ENCODE measurements around the gene SLC25A36.
"Not testable (repeated sequence)": the region's sequence is repeated elsewhere in the genome, so short reads cannot be mapped to it uniquely, and the experiment has no call there.

Gene SLC25A36

GRCh38 chr3:141011997-141012262 lies 70.3 kb downstream of the SLC25A36 start:
- H3F3A ChIP-seq (ENCODE audit: insufficient read depth, low read length) = no peaks in the 10 kb centered on the region
- no peak overlapping the region for H3K4me3 ChIP-seq (ENCODE audit: low read depth, low read length, poor library complexity, severe bottlenecking)
- H3K9me2 ChIP-seq (ENCODE audit: low read depth, low read length) = no peaks in the 10 kb centered on the region
- no peak overlapping the region for H3K27ac ChIP-seq (ENCODE audit: low read depth, low read length, poor library complexity, severe bottlenecking)
- no peak for TF ChIP-seq EZH2 (IDR thresholded peaks at IDR 0.05; ENCODE audit: borderline replicate concordance, low read length)
- TF ChIP-seq CTCF (IDR thresholded peaks at IDR 0.05; ENCODE audit: low read length) = no peak
- H2AFZ ChIP-seq (ENCODE audit: low read length) = no peak overlapping the region
- no peak overlapping the region for H3K9ac ChIP-seq (ENCODE audit: low read length)
- H3K27me3 ChIP-seq (ENCODE audit: insufficient read depth, low read length) = no peaks in the 10 kb centered on the region; the same call in 1 of the 2 replicates
- H3K9me3 ChIP-seq (ENCODE audit: low read length) = no peaks in the 10 kb centered on the region
- H4K20me1 ChIP-seq (ENCODE audit: insufficient read depth, low read length) = no peaks in the 10 kb centered on the region
- no peaks in the 10 kb centered on the region for H3K36me3 ChIP-seq (ENCODE audit: insufficient read depth, low read length)
- no peaks in the 10 kb centered on the region for H3K4me1 ChIP-seq (ENCODE audit: insufficient read depth, low read length, severe bottlenecking)
- H3K79me2 ChIP-seq (ENCODE audit: insufficient read depth, low read length) = no peaks in the 10 kb centered on the region
- H3K4me2 ChIP-seq (ENCODE audit: low read length) = no peak overlapping the region

- H3K4me3 ChIP-seq (ENCODE audit: low read depth, low read length, poor library complexity, severe bottlenecking) = no peak overlapping the region
- H3K79me2 ChIP-seq (ENCODE audit: insufficient read depth, low read length) = no peaks in the 10 kb centered on the region
- H3K4me1 ChIP-seq (ENCODE audit: insufficient read depth, low read length, severe bottlenecking) = no peaks in the 10 kb centered on the region
- H3K4me2 ChIP-seq (ENCODE audit: low read length) = no peak overlapping the region
- H3K9me3 ChIP-seq (ENCODE audit: low read length) = no peaks in the 10 kb centered on the region
- H3K9ac ChIP-seq (ENCODE audit: low read length) = no peak overlapping the region
- no peaks in the 10 kb centered on the region for H3K27me3 ChIP-seq (ENCODE audit: insufficient read depth, low read length)
- no peaks in the 10 kb centered on the region for H3F3A ChIP-seq (ENCODE audit: insufficient read depth, low read length)
- TF ChIP-seq CTCF (IDR thresholded peaks at IDR 0.05; ENCODE audit: low read length) = no peak
- no peak for TF ChIP-seq EZH2 (IDR thresholded peaks at IDR 0.05; ENCODE audit: borderline replicate concordance, low read length)
- H4K20me1 ChIP-seq (ENCODE audit: insufficient read depth, low read length) = no peaks in the 10 kb centered on the region
- H2AFZ ChIP-seq (ENCODE audit: low read length) = no peak overlapping the region
- no peak overlapping the region for H3K27ac ChIP-seq (ENCODE audit: low read depth, low read length, poor library complexity, severe bottlenecking)
- H3K36me3 ChIP-seq (ENCODE audit: insufficient read depth, low read length) = no peaks in the 10 kb centered on the region
- H3K9me2 ChIP-seq (ENCODE audit: low read depth, low read length) = no peaks in the 10 kb centered on the region
These were observed 70.9 kb downstream of the SLC25A36 start for GRCh38 chr3:141012571-141012970.

GRCh38 chr3:141015481-141015880 lies 73.8 kb downstream of the SLC25A36 start:
- Histone ChIP-seq H3K9me2 (ENCODE audit: low read depth, low read length) (no peaks in the 10 kb centered on the region), H3F3A (ENCODE audit: insufficient read depth, low read length) (no peaks in the 10 kb centered on the region), H3K4me1 (ENCODE audit: insufficient read depth, low read length, severe bottlenecking) (no peaks in the 10 kb centered on the region), H4K20me1 (ENCODE audit: insufficient read depth, low read length) (no peaks in the 10 kb centered on the region), H3K9me3 (ENCODE audit: low read length) (no peaks in the 10 kb centered on the region), H3K27me3 (ENCODE audit: insufficient read depth, low read length) (no peaks in the 10 kb centered on the region), H3K36me3 (ENCODE audit: insufficient read depth, low read length) (no peaks in the 10 kb centered on the region), H3K9ac (ENCODE audit: low read length) (no peak overlapping the region), H3K4me2 (ENCODE audit: low read length) (no peak overlapping the region), H3K27ac (ENCODE audit: low read depth, low read length, poor library complexity, severe bottlenecking) (no peak overlapping the region), H3K79me2 (ENCODE audit: insufficient read depth, low read length) (no peaks in the 10 kb centered on the region), H2AFZ (ENCODE audit: low read length) (no peak overlapping the region), H3K4me3 (ENCODE audit: low read depth, low read length, poor library complexity, severe bottlenecking) (no peak overlapping the region)
- TF ChIP-seq CTCF (IDR thresholded peaks at IDR 0.05; ENCODE audit: low read length) = no peak
- TF ChIP-seq EZH2 (IDR thresholded peaks at IDR 0.05; ENCODE audit: borderline replicate concordance, low read length) = no peak

- H3K4me2 ChIP-seq (ENCODE audit: low read length); H2AFZ ChIP-seq (ENCODE audit: low read length): not testable (repeated sequence)
These were observed 76.0 kb downstream of the SLC25A36 start for GRCh38 chr3:141017366-141018322.

More at GRCh38 chr3:141017366-141018322, 76.0 kb downstream of the SLC25A36 start:
- not testable (repeated sequence) for H3K9ac ChIP-seq (ENCODE audit: low read length); H3K9me3 ChIP-seq (ENCODE audit: low read length); H3K27me3 ChIP-seq (ENCODE audit: insufficient read depth, low read length); H3F3A ChIP-seq (ENCODE audit: insufficient read depth, low read length); H3K36me3 ChIP-seq (ENCODE audit: insufficient read depth, low read length); H3K9me2 ChIP-seq (ENCODE audit: low read depth, low read length); H3K27ac ChIP-seq (ENCODE audit: low read depth, low read length, poor library complexity, severe bottlenecking); H4K20me1 ChIP-seq (ENCODE audit: insufficient read depth, low read length); H3K79me2 ChIP-seq (ENCODE audit: insufficient read depth, low read length); H3K4me1 ChIP-seq (ENCODE audit: insufficient read depth, low read length, severe bottlenecking); H3K4me3 ChIP-seq (ENCODE audit: low read depth, low read length, poor library complexity, severe bottlenecking)

Data from OCI-LY1 (cell line).